HG03558 (cell line): ENCODE results near the gene NAMPT.

ENCODE experiments used
- ATAC-seq: cut with Tn5 transposase; IDR thresholded peaks from one replicate; pipeline ENCODE4 v1.9.1; 2021; ENCODE audit warnings: moderate number of reproducible peaks; ENCODE audit not compliant: unreplicated experiment; ENCODE audit errors: extremely low read depth

The NAMPT gene

GRCh38 chr7:106199024-106199423, 85.8 kb downstream of the NAMPT start:
- ATAC-seq, result no peak
